Fibroblast of pulmonary artery (primary cell): Measurements from ENCODE around the gene INCA1.

ENCODE experiments used
- DNase-seq: peaks from one replicate; pipeline ENCODE4 v3.0.0-alpha.2; 2010; ENCODE audit warnings: low read depth
- H3K4me3 ChIP-seq: replicated peaks from 2 replicates; pipeline ENCODE4 v1.5.1; 2011; ENCODE audit warnings: low read depth, mild to moderate bottlenecking, control low read depth, low read length, moderate library complexity
- CTCF ChIP-seq: IDR thresholded peaks from 2 replicates; pipeline ENCODE4 v1.5.1; 2011; ENCODE audit warnings: mild to moderate bottlenecking, control low read depth, low read length, inconsistent platforms; ENCODE audit errors: missing control alignments

INCA1 gene

GRCh38 chr17:4966844-4967538 lies 30.3 kb downstream of the INCA1 start:
- peak overlapping the region; percentile 94 for H3K4me3 ChIP-seq
- no peak for TF ChIP-seq CTCF
- DNase-seq: peak; percentile 100

GRCh38 chr17:4965311-4965986 lies 31.9 kb downstream of the INCA1 start:
- H3K4me3 ChIP-seq: no peak overlapping the region
- no peak for DNase-seq
- no peak for TF ChIP-seq CTCF

- DNase-seq: no peak
- no peak overlapping the region for H3K4me3 ChIP-seq
- no peak for TF ChIP-seq CTCF
Observed at GRCh38 chr17:4960279-4960922, 36.9 kb downstream of the INCA1 start.

GRCh38 chr17:4959261-4959965 lies 37.9 kb downstream of the INCA1 start:
- DNase-seq: no peak
- no peak for TF ChIP-seq CTCF
- H3K4me3 ChIP-seq: no peak overlapping the region

- no peak for DNase-seq
- no peak for TF ChIP-seq CTCF
Observed at GRCh38 chr17:4958102-4958501, 39.2 kb downstream of the INCA1 start.

GRCh38 chr17:4956493-4957061 lies 40.7 kb downstream of the INCA1 start:
- DNase-seq: no peak
- no peak overlapping the region for H3K4me3 ChIP-seq

More at GRCh38 chr17:4958102-4958501, 39.2 kb downstream of the INCA1 start:
- no peak overlapping the region for H3K4me3 ChIP-seq

More at GRCh38 chr17:4956493-4957061, 40.7 kb downstream of the INCA1 start:
- peak; percentile 21 for TF ChIP-seq CTCF
